Panc1 (cell line): ENCODE measurements around the gene LGALS1. TPM values are rescaled to one million over a fixed set of nuclear protein-coding genes. Genes with fewer than 3 reads are reported as not detected.

ENCODE experiments used
- ATAC-seq: fragments of 200-7000 bp; cut with Tn5 transposase; 2 replicates; pipeline ENCODE4 v1.9.1; 2020; ENCODE audit warnings: mild to moderate bottlenecking, moderate library complexity
- BruUV-seq: library from RNA; stranded (reverse); fragments of 400-500 nt; replicated peaks from 2 replicates; lab custom pipeline; 2021; lab: Mats Ljungman, UMichigan
- CTCF ChIA-PET: fragments of 300-600 bp; sonication (Branson Sonifier 250); formaldehyde crosslinking; loops from one replicate; lab custom pipeline; 2022; ENCODE audit warnings: antibody characterized with exemption; lab: Charles Lee
- POLR2A ChIA-PET: fragments of 300-600 bp; sonication (Branson Sonifier 250); formaldehyde crosslinking; loops from one replicate; lab custom pipeline; 2022; ENCODE audit warnings: antibody characterized with exemption; lab: Charles Lee
- DNase-seq: peaks from one replicate; pipeline ENCODE4 v3.0.0-alpha.2; 2010; ENCODE audit warnings: low read depth, low spot score
- H3K27ac ChIP-seq: 2 replicates; pipeline ENCODE4 v1.5.1; 2011; ENCODE audit warnings: mild to moderate bottlenecking, low read length, inconsistent platforms
- H3K27me3 ChIP-seq: fragments of 200-500 bp; sonication (Bioruptor generic); 2 replicates; pipeline ENCODE4 v1.6.0; 2014; ENCODE audit warnings: low read length, inconsistent platforms; ENCODE audit not compliant: control insufficient read depth, insufficient read depth
- H3K36me3 ChIP-seq: fragments of 200-500 bp; sonication (Bioruptor generic); 2 replicates; pipeline ENCODE4 v1.5.1; 2014; ENCODE audit warnings: inconsistent platforms, mild to moderate bottlenecking, low read length, moderate library complexity; ENCODE audit not compliant: control insufficient read depth, insufficient read depth
- H3K4me1 ChIP-seq: 2 replicates; pipeline ENCODE4 v1.5.1; 2011; ENCODE audit warnings: inconsistent platforms, mild to moderate bottlenecking, low read length, moderate library complexity; ENCODE audit not compliant: control insufficient read depth, insufficient read depth
- H3K4me3 ChIP-seq, 2 experiments: 2 replicates each; pipeline ENCODE4 v1.5.1; 2011 to 2012; ENCODE audit warnings: low read depth in 2 of 2, low read length in 2 of 2, mild to moderate bottlenecking in 2 of 2, inconsistent platforms in 1 of 2, moderate library complexity in 1 of 2
- H3K9me3 ChIP-seq: fragments of 200-500 bp; sonication (Bioruptor generic); 2 replicates; pipeline ENCODE4 v1.5.1; 2014; ENCODE audit warnings: low read depth, mild to moderate bottlenecking, inconsistent platforms, low read length, moderate library complexity; ENCODE audit not compliant: control insufficient read depth, insufficient read depth
- CTCF ChIP-seq: fragments of 450-650 bp; IDR thresholded peaks from 2 replicates; pipeline ENCODE4 v1.5.1; 2017; ENCODE audit warnings: mild to moderate bottlenecking
- POLR2AphosphoS5 ChIP-seq: IDR thresholded peaks from 2 replicates; pipeline ENCODE4 v1.6.1; 2012; ENCODE audit warnings: mild to moderate bottlenecking, low read depth, low read length, moderate library complexity
- REST ChIP-seq, 2 experiments: IDR thresholded peaks; 2 replicates each; pipeline ENCODE4 v1.6.1; 2011 to 2012; ENCODE audit warnings: low read depth in 2 of 2, control low read depth in 1 of 2, low read length in 1 of 2, mild to moderate bottlenecking in 1 of 2, moderate library complexity in 1 of 2; ENCODE audit not compliant: insufficient read depth in 1 of 2
- SIN3A ChIP-seq: IDR thresholded peaks from 2 replicates; pipeline ENCODE4 v1.6.1; 2012; ENCODE audit warnings: low read depth, mild to moderate bottlenecking, low read length, moderate library complexity, borderline replicate concordance; ENCODE audit not compliant: insufficient read depth
- TCF7L2 ChIP-seq: IDR thresholded peaks from 2 replicates; pipeline ENCODE4 v1.6.1; 2011; ENCODE audit warnings: mild to moderate bottlenecking, low read depth, low read length, inconsistent platforms
- in situ Hi-C: cut with HindIII; loops from 2 replicates; pipeline ENCODE4 v1.10.0; 2016; ENCODE audit warnings: low sequenced_read_pairs, low pct_unique_long_range_greater_than_20kb
- intact Hi-C: fragments of 100-400 bp; cut with micrococcal nuclease; formaldehyde crosslinking; loops from one replicate; pipeline ENCODE4 v1.10.0; 2022; ENCODE audit not compliant: unreplicated experiment
- total RNA-seq: library from RNA; stranded (reverse); gene quantifications from one replicate; pipeline ENCODE4 v1.2.1, GENCODE V29; 2021; ENCODE audit not compliant: unreplicated experiment

Gene LGALS1
- total RNA-seq, 1 experiment from 2014 or later = 1,518 TPM

DNA sequence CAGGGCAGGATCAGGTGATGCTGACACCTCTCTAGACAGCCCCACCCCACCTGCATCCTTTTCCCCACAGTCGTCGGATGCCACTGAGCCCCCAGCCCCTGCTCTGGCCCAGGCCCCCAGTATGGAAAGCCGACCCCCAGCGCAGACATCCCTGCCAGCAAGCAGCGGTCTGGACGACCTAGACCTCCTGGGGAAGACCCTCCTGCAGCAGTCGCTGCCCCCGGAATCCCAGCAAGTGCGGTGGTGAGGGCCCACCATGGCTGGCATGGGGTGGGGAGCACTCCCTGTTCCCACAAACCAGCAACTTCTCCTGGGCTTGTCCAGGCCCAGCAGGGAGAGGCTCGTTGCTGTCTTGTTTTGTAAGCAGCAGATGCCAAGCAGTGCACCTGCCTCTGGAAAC, 45.5 kb upstream of the LGALS1 start:
- ATAC-seq (no peak), DNase-seq (no peak)
- Histone ChIP-seq H3K4me3 (no peak overlapping the region), H3K9me3 (no peaks in the 10 kb centered on the region), H3K4me1 (peaks cover 19% of the 10 kb centered on the region), H3K36me3 (no peaks in the 10 kb centered on the region), H3K27me3 (no peaks in the 10 kb centered on the region), H3K27ac (no peak overlapping the region)
- in situ Hi-C loops (no loop called here), intact Hi-C loops (no loop called here)
- no TSS peak for BruUV-seq
- no peak for TF ChIP-seq POLR2AphosphoS5
- TF ChIP-seq SIN3A = no peak
- CTCF ChIA-PET = no interaction called here
- POLR2A ChIA-PET = no interaction called here

GRCh38 chr22:37630839-37631435, 44.5 kb upstream of the LGALS1 start:
- ATAC-seq = no peak

DNA sequence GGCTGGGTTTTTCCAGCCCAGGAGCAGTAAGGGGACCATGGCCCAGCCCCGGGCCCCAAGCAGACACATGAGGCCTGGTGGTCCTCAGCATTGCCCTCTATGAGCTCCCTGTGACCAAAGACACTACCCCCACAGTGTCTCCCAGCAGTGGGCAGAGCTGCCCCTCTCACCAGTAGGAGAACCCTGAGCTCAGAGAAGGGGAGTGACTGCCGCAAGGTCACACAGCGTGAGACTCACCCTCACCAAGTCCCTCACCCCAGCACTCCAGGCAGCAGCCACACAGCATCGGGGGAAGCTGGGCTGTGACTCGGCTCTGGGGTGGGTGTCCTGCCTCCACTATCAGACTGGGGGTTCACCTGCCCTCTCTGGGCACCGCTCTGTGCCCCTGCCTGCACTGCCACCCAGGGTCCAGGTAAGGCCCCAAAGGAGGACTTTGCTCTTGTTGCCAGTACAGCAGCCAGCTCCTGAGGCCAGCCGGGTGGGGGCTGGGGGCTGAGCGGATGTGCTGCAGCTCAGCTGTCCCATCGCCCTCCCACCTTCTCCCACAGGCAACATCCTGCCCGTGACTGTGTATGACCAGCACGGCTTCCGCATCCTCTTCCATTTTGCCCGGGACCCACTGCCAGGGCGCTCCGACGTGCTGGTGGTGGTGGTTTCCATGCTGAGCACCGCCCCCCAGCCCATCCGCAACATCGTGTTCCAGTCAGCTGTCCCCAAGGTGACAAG, 43.8 kb upstream of the LGALS1 start:
- Histone ChIP-seq H3K9me3 (no peaks in the 10 kb centered on the region), H3K36me3 (no peaks in the 10 kb centered on the region), H3K4me3 (no peak overlapping the region), H3K4me1 (peaks cover 19% of the 10 kb centered on the region), H3K27ac (no peak overlapping the region), H3K27me3 (no peaks in the 10 kb centered on the region)
- POLR2A ChIA-PET = no interaction called here
- ATAC-seq (no peak), DNase-seq (no peak)
- BruUV-seq = no TSS peak
- CTCF ChIA-PET = interaction anchor here (0.6 kb wide), 1 partner anchor 51 kb away, joined by 3 read pairs; no protein-coding TSS in a partner anchor
- TF ChIP-seq POLR2AphosphoS5 (no peak), CTCF (no peak), TCF7L2 (no peak), REST (IDR thresholded peaks at IDR 0.05; ENCODE audit: insufficient read depth in 1 of 2, low read depth in 2 of 2, low read length in 1 of 2) (no peak), SIN3A (no peak)
- in situ Hi-C loops = no loop called here
- intact Hi-C loops = no loop called here

More at GRCh38 chr22:37630839-37631435, 44.5 kb upstream of the LGALS1 start:
- BruUV-seq = no TSS peak
- in situ Hi-C loops (no loop called here), intact Hi-C loops (no loop called here)
- ChIA-PET POLR2A (no interaction called here), CTCF (interaction anchor here (0.5 kb wide), 1 partner anchor 269 kb away, joined by 3 read pairs; no protein-coding TSS in a partner anchor)
- Histone ChIP-seq H3K9me3 (no peaks in the 10 kb centered on the region), H3K36me3 (no peaks in the 10 kb centered on the region), H3K27ac (no peak overlapping the region), H3K4me1 (peaks cover 19% of the 10 kb centered on the region), H3K4me3 (no peak overlapping the region), H3K27me3 (no peaks in the 10 kb centered on the region)
- TF ChIP-seq POLR2AphosphoS5 (no peak), TCF7L2 (no peak)
- DNase-seq = no peak
